ENCODE data around the gene NMNAT1.

DNA sequence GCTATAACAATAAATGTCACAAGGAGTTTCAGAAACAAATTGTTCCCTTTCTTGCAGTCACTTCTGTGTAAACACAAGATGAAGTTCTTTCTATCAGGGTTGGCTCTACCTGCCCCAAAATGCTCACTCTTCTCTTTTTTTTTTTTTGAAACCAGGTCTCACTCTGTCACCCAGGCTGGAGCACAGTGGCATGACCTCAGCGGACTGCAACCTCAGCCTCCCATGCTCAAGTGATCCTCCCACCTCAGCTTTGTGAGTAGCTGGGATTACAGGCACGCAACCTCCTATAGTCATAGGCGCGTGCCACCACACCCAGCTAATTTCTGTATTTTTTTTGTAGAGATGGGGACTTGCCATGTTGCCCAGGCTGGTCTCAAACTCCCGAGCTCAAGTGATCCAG is 22.7 kb upstream of the NMNAT1 start:
- no peak for TF ChIP-seq POLR2A (IDR thresholded peaks at IDR 0.05; ENCODE audit: low read length)
- TF ChIP-seq GATA1 (IDR thresholded peaks at IDR 0.05; ENCODE audit: low read depth, low read length) = no peak
